ENCODE results near the gene CDK3.
"Not testable (repeated sequence)": the region's sequence is repeated elsewhere in the genome, so short reads cannot be mapped to it uniquely, and the experiment has no call there.

The CDK3 gene

GRCh38 chr17:76044475-76045007, 43.9 kb downstream of the CDK3 start:
- DNase-seq = not testable (repeated sequence)

- no peak for DNase-seq
Observed at GRCh38 chr17:76046064-76046463, 45.4 kb downstream of the CDK3 start.

DNA sequence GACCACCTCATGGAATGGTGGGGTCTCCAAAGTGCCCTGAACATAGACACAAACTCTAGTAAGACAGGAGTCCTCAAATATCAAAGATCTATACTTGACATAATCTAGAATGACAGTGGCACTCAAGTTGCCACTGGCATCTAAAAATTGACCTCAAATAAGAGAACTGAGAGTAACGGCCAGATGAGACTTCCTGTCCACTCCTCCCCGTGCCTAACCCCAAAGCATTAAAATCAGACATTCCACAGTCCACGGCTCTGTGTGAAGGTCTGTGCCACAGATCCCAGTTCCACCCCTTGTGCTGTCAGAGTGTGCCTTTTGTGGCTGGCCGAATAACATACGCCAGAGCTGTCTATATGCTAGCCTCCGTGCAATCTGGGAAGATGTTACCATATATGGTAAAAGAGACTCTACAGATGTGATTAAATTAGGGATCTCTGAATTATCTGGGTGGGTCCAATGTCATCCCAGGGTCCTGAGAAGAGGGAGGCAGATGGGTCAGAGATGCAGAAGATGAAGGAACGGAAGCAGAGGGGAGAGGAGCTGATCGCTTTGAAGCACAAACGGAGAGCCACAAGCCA, 47.5 kb downstream of the CDK3 start:
- no peak for DNase-seq

- DNase-seq = no peak
Observed at GRCh38 chr17:76048711-76049110, 48.1 kb downstream of the CDK3 start.

DNA sequence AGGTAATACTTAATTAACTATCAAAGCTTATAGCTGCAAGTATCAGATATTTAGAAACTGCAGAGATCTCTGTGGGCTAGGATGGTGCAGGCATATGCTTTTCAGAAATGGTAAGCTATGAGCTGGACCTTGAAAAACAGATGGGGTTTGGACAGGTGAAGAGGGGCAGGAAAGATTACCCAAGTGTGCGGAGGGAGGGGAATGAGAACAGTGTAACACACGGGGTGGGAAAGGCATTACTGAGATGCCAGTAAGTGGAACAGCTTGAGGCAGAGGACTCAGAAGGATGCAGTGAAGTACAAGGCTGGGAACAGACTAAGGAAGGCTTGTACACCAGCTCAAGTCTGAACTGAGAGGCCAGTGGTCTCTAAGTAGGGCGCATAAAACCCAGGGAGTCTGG, 48.6 kb downstream of the CDK3 start:
- no peak for DNase-seq

GRCh38 chr17:76049836-76050537, 49.3 kb downstream of the CDK3 start:
- DNase-seq = no peak

GRCh38 chr17:76050538-76051467, 50.1 kb downstream of the CDK3 start:
- no peak for DNase-seq

DNA sequence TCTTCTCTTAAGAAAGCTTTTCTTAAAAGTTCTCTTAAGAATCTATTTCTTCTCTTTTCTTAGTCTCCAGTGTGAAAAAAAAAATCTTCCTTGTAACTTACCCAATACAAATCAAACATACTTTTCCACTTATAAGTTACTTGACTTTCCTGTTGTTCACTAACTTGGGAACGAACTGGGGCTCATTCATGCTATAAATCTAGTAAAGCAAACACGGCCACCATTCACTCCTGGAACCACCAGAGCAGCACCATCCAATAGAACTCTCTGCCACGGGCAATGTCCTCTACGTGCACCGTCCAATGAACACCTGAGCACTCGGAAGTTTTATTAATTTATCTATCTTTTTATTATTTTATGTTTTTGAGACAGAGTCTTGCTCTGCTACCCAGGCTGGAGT, 50.9 kb downstream of the CDK3 start:
- DNase-seq = no peak

DNA sequence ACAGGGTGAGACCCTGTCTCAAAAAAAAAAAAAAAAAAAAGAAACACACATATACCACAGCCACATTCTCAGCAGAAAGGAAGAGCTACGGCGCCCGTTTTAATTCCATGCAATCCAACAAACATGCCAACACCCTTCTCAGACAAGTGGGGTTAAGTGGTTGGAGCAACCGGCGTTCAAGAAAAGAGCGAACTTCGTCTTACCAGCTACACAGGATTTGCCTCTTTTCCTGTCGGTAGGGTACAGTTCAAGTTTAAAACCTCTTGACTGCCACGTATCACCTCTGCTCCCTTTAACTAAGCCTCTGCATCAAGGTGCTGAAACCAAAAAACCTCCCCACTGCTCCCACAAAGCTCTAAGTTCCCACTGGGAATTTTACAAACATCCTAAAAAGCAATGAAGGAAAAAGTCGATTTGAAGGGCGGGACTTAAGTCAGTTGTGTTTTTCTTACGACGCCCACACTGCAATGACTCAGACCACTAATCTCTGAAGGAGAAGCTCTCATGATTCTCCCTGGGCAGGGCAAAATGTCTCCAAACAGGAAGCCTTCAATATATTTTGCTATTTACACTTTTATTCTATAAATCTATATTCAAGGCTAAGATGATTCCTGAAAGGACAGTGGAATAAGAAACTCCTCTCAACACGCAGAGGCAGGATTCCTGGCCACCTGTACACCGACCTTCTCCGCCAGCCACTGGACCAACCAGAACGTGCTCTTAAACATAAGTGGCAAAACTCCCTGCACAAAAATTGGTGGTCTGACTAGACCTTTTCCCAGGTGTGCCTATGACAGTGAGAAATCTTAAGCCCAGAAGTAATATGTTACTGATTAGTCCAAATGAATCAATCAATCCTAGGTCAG, 52.8 kb downstream of the CDK3 start:
- DNase-seq = no peak

DNA sequence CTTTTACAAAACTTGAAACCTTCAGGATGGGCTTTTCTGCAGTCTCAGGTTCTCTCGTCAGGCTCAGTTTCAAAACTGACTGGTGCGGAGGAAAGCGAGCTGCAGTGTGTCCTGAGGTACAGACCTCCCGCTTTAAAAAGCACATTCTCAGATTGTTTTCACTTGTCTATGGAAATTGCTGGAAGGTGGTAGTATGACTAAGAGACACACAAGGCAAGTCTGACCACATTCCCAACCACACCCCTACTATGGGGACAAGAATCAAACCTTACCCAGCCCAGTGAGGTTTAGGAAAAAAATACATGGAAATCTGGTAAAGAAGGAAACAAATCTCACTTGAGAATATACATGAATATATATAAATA, 53.4 kb downstream of the CDK3 start:
- DNase-seq = no peak

All from NCI-H1048 (cell line).